Stimulated activated CD8-positive, alpha-beta memory T cell treated with anti-CD3 and anti-CD28 coated beads, Interleukin-4, amount 100 ng/mL, for 48 hours (primary cell): Measurements from ENCODE around the gene GARIN5B.

Source experiments
- DNase-seq: peaks from one replicate; pipeline ENCODE4 v3.0.0-alpha.2; 2020

The GARIN5B gene

GRCh38 chr19:55319785-55320184 is 43.3 kb downstream of the GARIN5B start:
- DNase-seq = no peak

- DNase-seq = no peak
Observed at GRCh38 chr19:55316646-55317045, 46.4 kb downstream of the GARIN5B start.

GRCh38 chr19:55315956-55316525 is 47.0 kb downstream of the GARIN5B start:
- DNase-seq = no peak

- DNase-seq = no peak
Observed at GRCh38 chr19:55314396-55314795, 48.7 kb downstream of the GARIN5B start.

GRCh38 chr19:55312621-55313512 is 50.2 kb downstream of the GARIN5B start:
- DNase-seq = no peak

- no peak for DNase-seq
Observed at GRCh38 chr19:55311797-55312196, 51.3 kb downstream of the GARIN5B start.

- DNase-seq = no peak
Observed at GRCh38 chr19:55311397-55311796, 51.7 kb downstream of the GARIN5B start.

- DNase-seq = no peak
Observed at GRCh38 chr19:55310498-55310897, 52.6 kb downstream of the GARIN5B start.

GRCh38 chr19:55309448-55309847 is 53.6 kb downstream of the GARIN5B start:
- DNase-seq = no peak

GRCh38 chr19:55308281-55308680 is 54.8 kb downstream of the GARIN5B start:
- no peak for DNase-seq

- no peak for DNase-seq
Observed at GRCh38 chr19:55306712-55307111, 56.3 kb downstream of the GARIN5B start.

- no peak for DNase-seq
Observed at GRCh38 chr19:55305983-55306562, 57.0 kb downstream of the GARIN5B start.

- peak; percentile 70 for DNase-seq
Observed at GRCh38 chr19:55305491-55305890, 57.6 kb downstream of the GARIN5B start.

- DNase-seq = no peak
Observed at GRCh38 chr19:55304980-55305379, 58.1 kb downstream of the GARIN5B start.
